ENCODE measurements around the gene DCK. TPM values are rescaled to one million over a fixed set of nuclear protein-coding genes. Genes with fewer than 3 reads are reported as not detected.

Gene DCK
- total and polyA plus RNA-seq, 10 donors: 19.3 to 45.5 (median 35.3) TPM

- H3K27me3 ChIP-seq (replicated peaks in 1 of 7): no peaks in the 10 kb centered on the region
- no peaks in the 10 kb centered on the region for H3K36me3 ChIP-seq
- H3K4me1 ChIP-seq: peaks cover 0 to 15% (median 0%) of the 10 kb centered on the region in 6 donors
- H3K4me3 ChIP-seq: no peak overlapping the region
- H3K27ac ChIP-seq: no peak overlapping the region
- DNase-seq: no peak
- intact Hi-C loops (cut with DNase I; ENCODE audit: low total_unique reads): no loop called here
- WGBS, 5 donors: 73 to 90% (median 85%) methylated on average over 1 of the region's 1 CpG
- TF ChIP-seq CTCF (IDR thresholded peaks at IDR 0.05 in 8 of 11, conservative IDR thresholded peaks at IDR 0.05 in 3 of 11): no peak
- TF ChIP-seq POLR2A (IDR thresholded peaks at IDR 0.05): no peak
- TF ChIP-seq POLR2AphosphoS5 (IDR thresholded peaks at IDR 0.05): no peak
- no peaks in the 10 kb centered on the region for H3K9me3 ChIP-seq
Measured at GRCh38 chr4:71070015-71070414, 76.6 kb downstream of the DCK start.

- no peaks in the 10 kb centered on the region for H3K36me3 ChIP-seq
- no peak for DNase-seq
- 41 to 59% (median 53%) methylated on average over 10 of the region's 10 CpGs for WGBS, 5 donors
- no peak overlapping the region for H3K27ac ChIP-seq
- H3K4me1 ChIP-seq: peaks cover 0 to 6% (median 0%) of the 10 kb centered on the region in 6 donors
- TF ChIP-seq POLR2A (IDR thresholded peaks at IDR 0.05) (no peak), POLR2AphosphoS5 (IDR thresholded peaks at IDR 0.05) (no peak), CTCF (IDR thresholded peaks at IDR 0.05 in 8 of 11, conservative IDR thresholded peaks at IDR 0.05 in 3 of 11) (no peak)
- no peak overlapping the region for H3K4me3 ChIP-seq
- H3K27me3 ChIP-seq (replicated peaks in 1 of 7): peaks cover 0 to 7% (median 0%) of the 10 kb centered on the region in 7 donors
- H3K9me3 ChIP-seq: no peaks in the 10 kb centered on the region
- intact Hi-C loops (cut with DNase I; ENCODE audit: low total_unique reads): no loop called here
Measured at GRCh38 chr4:71074452-71075299, 81.2 kb downstream of the DCK start.

Other genes with a start within 250 kb of the DCK start
- 10 to 100 TPM; 38.5 to 48.2 (median 40.2) TPM for gene GRSF1, start 153.8 kb upstream of the DCK start, total RNA-seq
- gene GRSF1, start 153.8 kb upstream of the DCK start, polyA plus RNA-seq: 10 to 100 TPM; 31.1 to 37.6 (median 32.1) TPM
- gene MOB1B, start 91.3 kb upstream of the DCK start, total RNA-seq: 10 to 100 TPM; 20.2 to 29.6 (median 24.4) TPM
- 1 to 10 TPM; 3.5 to 4.7 (median 4.3) TPM for gene MOB1B, start 91.3 kb upstream of the DCK start, polyA plus RNA-seq